ENCODE results near the gene OPN1LW.
"Not testable (repeated sequence)": the region's sequence is repeated elsewhere in the genome, so short reads cannot be mapped to it uniquely, and the experiment has no call there.

OPN1LW gene

DNA sequence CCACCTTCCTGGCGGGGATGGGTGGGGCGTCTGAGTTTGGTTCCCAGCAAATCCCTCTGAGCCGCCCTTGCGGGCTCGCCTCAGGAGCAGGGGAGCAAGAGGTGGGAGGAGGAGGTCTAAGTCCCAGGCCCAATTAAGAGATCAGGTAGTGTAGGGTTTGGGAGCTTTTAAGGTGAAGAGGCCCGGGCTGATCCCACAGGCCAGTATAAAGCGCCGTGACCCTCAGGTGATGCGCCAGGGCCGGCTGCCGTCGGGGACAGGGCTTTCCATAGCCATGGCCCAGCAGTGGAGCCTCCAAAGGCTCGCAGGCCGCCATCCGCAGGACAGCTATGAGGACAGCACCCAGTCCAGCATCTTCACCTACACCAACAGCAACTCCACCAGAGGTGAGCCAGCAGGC lies at the start of gene OPN1LW:
OPN1LW (plus strand) TSS at position 234 of the 400 bp plus-strand sequence; CDS start at position 275, 41 bp downstream.
- not testable (repeated sequence) for DNase-seq (ENCODE audit: low read depth in 2 of 2)

DNA sequence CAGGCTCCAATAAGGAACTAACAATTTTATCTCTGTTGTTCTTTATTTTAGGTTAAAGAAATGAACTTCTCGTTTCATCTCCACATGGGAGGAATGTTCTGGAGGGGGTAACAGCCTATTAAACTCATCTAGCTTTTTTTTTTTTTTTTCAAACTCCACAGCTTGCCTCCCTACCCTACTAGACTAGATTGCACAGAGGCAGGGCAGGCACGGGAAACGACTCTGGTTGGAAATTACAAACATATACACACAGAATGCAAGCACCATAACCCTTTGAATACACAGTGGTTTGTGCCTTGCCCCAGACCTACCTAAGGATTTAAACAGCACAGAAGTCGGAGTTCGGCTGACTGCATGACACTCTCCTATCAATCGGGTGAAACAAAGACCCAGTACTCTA lies 49.2 kb upstream of the OPN1LW start:
- DNase-seq (ENCODE audit: low read depth in 2 of 2): no peak

DNA sequence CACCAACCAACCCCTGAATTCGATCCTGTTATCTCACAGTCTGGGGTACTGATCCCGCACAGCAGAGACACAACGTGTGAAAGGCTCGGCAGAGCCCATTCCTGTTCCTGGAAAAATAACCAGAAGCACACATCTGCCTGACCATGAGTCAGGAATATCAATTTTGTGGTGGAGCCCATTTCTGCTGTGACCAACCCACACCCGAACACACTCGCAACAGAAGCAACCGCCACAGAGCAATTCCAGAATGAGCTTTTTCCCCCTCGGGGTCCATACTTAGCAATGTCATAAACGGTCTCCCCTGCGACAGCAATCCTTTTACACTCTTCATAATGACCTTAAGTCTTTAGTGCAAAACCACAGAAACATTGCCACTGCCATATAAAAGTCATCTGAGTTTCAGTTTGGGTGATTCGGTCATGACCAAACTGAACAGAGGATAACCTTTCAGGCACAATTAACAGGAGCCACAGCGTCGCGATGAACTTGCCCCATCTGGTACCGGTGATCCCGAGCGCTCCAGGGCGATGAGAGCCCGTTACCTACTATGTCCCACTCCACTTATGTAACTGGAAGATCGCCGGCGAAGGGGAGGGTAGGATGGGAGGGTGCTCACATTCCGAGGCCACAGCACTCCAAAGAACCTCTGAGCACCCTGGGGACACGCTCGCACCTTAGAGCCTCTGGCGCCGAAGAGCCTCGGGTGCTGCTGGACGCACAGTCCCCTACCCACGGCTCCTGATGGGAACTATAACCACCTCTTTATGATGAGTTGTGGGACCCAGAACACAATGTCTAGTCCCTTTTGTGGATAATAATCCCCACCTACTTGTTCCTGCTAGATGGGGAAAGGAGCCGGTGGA lies 47.7 kb upstream of the OPN1LW start:
- DNase-seq (ENCODE audit: low read depth in 2 of 2): no peak

DNA sequence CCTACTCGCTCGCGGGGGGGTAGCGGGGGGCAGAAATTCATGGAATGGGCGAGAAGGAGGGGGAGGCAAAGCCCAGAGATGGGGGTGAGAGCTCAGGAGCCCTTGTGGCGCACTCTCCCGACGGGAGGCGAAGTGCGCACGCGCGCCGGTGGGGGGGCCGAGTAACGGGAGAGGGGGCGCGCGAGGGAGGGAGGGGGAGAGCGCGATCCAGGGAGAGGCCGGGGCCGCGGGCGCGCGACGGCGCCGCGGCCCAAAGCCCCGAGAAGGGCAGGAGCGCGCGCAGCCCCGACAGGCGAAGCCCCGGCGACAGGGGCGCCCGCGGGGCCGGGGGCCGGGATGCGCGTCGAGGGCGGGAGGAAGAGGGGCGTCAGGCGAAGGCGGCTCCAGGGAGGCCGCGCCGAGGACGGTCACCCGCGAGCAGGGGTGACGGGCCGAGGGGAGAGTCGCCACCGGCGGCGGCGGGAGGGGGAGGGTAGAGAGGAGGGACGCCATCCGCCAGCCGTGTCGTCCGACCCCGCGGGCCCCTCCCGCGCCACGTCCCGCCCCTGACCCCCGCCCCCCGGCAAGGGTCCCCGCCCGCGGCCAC lies 46.9 kb upstream of the OPN1LW start:
- DNase-seq (ENCODE audit: low read depth in 2 of 2): peak; percentile 42 to 45

DNA sequence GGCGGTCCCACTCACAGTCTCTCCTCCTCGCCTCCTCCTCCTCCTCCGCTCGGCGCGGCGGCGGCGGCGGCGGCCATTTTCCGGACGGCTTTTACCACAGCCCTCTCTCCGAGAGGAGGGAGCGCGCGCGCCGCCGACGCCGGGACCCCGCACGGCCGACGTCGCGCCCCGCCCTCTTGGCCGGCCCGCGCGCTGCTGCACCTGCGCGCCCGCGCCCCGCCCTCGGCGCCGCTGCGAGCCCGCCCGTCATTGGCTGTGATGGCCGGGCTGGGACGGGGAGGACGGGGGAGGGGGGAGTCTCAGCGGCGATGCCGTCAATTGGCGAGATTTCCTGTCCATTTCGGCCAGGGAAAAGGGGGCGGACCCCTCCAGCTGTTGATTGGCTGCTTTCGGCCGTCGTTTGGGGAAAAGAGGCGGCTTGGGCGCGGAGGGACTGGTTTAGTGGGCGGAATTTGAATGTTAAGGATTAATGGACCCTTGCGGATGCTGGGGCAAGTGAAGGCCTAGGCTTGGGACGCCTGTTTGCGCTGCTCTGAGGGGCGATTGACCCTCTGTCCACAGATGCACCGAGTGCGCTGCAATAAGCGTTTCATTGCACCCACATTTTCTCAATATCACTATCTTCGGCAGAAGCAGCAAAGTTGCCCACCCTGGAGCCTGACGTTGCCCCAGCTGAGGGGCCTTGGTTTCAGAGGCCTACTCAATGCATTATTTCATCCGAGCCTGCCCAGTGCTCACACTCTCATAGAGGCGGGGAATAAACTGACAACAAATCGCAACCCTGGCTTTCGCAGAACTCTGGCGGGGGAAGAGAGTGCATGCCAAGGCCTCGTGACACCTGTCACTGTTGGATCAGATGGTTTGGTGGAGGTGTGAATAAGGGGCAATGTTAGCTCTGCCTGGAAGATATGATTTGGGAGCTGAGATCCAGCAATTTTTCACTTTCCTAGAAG lies 46.2 kb upstream of the OPN1LW start, which contains the start of gene MECP2:
MECP2 (minus strand) TSS at position 129 of the 953 bp plus-strand sequence.
- peak; percentile 69 to 72 for DNase-seq (ENCODE audit: low read depth in 2 of 2)

DNA sequence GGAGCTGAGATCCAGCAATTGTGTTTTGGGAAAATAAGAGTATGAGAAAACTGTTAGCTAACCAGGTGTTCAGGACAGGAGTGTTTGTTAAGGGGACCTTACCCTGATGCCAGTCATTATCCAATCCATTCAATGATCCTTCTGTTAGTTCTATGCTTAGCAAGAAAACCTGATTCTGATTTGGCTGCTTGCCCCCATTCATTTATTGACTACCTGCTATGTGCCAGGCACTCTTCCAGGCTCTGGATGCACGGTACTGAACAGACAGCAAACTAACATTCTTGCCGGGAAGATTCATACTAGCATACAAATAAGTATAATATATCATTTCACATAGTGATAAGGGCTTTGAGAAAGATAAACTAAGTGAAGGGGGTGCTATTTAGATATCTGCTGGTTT lies 45.5 kb upstream of the OPN1LW start:
- no peak for DNase-seq (ENCODE audit: low read depth in 2 of 2)

DNA sequence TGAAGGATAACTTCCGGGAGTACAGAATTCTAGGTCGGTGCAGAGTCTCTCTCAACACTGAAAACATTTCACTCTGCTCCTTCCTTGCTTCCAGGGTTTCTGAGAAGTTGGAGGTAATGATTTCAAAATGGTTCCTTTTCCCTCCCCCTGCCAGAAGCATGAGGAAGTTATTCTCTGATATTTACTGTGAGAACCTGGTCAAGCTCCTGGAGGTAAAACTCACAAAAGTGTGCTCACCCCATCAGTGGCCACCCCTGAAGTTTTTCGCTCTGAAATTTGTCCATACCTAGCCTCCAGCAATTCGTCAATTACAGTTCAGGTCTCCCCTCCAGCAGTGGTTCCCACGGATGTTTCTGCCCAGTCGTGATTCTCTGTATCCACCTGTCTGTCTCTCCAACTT lies 30.3 kb upstream of the OPN1LW start:
- DNase-seq (ENCODE audit: low read depth in 2 of 2): no peak

DNA sequence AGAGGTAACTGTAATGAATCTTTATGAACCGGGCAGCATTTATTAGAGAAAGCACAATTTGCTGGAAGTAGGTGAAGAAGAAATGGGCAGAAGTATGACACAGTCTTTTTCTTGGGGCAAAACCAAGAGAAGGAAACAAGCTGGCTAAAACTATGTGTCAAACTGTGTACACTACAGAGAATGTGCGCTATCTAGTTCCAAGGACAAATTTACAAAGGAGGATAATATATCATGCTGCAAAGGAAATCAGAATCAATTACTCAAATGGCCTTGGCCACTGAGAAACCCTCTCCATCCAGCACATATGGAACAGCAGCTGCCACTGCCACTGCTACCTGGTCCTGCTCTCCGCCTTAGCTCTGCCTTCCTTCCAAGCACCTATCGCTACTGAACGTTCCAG lies 29.4 kb upstream of the OPN1LW start:
- DNase-seq (ENCODE audit: low read depth in 2 of 2): no peak

DNA sequence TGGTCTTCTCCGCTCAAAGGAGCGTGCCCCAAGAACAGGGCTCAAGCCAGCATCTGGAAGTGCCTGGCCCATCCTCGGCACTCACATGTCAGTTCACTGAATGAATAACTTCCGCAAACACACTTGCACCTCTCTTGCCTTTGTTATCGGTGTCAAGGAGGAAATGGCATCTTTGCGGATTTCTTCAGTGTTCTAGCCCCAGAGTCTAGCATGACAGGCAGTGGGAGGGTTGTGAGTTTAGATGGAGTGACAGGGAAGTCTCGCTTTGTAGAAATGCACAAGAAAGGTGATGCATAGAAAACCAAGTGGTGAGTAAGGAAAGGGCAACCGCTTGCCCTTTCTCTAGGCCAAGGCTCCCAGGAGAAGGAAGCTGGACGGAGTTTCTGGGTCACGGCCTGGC lies 29.0 kb upstream of the OPN1LW start:
- DNase-seq (ENCODE audit: low read depth in 2 of 2): no peak

DNA sequence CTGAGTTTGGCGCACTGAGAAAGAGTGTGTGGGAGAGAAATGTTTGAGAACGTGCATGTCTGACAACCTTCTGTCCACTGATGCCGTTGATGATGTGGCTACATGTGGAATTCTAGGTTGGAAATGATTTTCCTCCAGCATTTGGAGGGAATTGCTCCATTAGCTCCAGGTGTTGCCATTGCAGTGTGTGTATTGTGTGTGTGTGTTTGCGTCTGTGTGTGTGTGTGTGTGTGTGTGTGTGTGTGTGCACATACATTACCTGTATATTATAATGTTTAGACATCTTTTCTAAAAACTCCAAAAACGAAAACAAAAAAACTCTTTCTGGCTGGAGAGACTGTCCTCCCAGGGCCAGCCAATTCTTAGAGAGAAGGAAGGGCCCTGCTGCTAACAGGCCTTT lies 28.3 kb upstream of the OPN1LW start:
- no peak for DNase-seq (ENCODE audit: low read depth in 2 of 2)

DNA sequence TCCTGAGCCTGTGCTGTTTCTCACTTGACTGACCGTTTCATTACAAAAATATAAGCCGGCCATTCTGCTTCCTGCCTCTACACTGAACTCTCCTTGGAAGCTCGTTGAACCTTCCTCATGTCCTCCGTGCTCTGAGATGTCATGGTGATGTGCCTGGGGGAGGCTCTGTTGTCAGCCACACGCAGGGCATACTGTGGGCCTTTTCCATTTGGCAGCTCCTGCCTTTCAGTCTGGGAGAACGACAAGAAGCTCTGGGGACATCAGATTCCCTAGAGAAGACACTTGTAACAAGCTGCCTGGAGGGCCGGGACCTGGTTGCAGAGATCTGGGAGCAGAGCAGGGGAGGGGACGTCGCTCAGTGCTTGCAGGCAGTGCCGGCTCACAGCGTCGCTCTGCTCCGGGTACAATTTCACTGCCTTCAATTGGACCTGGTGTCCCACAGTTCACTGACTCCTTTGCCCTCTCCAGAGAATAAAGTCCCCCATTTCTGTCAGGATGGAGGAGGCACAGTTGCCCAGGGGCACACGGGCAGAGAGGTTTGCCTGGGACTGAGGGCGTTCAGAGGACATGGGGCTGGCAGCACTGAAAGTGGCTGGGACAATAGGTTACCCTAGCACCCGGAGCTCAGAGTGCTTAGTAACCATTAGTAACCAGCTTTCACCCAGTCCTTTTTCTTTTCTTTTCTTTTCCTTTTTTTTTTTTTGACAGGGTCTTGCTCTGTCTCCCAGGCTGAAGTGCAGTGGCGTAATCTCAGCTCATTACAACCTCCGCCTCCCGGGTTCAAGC lies 27.4 kb upstream of the OPN1LW start:
- DNase-seq (ENCODE audit: low read depth in 2 of 2): no peak

DNA sequence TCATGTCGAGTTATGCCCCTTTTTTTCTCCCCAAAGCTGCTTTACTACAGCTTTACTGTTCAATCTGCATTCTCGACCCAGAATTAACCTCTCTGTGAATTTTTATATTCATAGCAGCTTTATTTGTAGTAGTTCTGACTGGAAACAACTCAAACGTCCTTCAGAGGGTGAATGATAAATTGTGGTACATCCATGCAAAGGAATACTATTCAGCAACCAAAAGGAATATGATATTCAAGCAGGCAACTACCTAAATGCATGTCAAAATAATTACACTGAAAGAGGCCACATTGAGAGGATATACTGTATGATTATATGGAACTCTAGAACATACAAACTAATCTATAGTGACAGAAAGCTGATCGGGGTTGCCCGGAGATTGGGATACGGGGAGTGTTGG lies 26.5 kb upstream of the OPN1LW start:
- no peak for DNase-seq (ENCODE audit: low read depth in 2 of 2)

DNA sequence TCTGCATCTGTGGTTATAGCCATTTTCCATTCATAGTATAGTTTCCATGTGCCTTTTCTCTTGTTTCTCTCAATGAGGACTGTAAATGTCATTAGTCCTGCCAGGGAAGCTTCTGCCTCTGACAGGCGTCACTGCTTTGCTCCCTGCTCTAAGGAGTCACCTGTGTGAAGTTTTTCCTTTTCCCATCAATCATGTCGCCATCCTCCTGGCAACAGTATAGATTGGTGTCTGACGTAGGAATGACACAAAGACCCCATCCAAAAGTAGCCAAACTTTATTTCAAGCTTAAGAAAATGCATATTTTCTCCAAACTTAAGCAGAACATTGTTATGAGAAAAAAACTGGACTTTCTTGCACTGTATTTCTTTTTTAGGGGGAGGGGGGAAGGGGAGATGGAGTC lies 23.5 kb upstream of the OPN1LW start:
- DNase-seq (ENCODE audit: low read depth in 2 of 2): no peak

DNA sequence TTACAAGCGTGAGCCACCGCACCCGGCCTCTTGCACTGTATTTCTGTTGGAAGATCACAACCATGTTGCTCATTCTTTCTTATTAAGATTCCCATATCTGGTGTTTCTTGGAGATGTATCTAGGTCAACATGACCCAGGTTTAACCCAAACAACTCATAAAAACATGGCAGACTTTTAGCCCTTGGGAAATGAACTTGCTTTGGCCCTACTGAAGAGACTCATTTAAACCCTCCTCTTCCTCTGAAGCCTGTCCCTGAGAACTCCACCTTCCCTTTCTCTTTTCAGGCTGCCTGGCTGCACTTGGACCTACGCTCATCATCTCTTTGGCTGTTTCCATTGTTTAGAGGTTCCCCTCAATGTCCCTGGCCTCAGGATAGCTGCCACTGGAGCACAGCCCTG lies 22.8 kb upstream of the OPN1LW start:
- no peak for DNase-seq (ENCODE audit: low read depth in 2 of 2)

DNA sequence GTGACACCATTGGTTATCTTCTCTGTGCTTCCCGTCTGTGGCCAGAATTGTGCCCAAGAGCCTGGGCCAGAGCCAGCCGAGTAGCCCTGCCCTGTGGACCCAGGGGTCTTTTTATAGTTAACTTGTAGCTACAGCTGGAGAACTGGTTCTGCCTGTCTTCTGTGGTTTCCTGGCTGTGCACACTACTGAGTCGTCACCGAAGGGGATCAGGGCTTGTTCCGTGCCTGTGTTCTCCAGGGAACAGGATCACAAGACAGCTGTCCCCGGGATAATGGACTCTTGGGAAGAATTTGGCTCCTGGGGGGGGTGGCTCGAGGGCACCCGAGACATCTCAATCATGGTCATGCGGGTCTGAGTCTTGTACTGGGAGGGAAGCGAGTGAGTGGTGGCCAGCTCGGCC lies 22.1 kb upstream of the OPN1LW start:
- no peak for DNase-seq (ENCODE audit: low read depth in 2 of 2)

DNA sequence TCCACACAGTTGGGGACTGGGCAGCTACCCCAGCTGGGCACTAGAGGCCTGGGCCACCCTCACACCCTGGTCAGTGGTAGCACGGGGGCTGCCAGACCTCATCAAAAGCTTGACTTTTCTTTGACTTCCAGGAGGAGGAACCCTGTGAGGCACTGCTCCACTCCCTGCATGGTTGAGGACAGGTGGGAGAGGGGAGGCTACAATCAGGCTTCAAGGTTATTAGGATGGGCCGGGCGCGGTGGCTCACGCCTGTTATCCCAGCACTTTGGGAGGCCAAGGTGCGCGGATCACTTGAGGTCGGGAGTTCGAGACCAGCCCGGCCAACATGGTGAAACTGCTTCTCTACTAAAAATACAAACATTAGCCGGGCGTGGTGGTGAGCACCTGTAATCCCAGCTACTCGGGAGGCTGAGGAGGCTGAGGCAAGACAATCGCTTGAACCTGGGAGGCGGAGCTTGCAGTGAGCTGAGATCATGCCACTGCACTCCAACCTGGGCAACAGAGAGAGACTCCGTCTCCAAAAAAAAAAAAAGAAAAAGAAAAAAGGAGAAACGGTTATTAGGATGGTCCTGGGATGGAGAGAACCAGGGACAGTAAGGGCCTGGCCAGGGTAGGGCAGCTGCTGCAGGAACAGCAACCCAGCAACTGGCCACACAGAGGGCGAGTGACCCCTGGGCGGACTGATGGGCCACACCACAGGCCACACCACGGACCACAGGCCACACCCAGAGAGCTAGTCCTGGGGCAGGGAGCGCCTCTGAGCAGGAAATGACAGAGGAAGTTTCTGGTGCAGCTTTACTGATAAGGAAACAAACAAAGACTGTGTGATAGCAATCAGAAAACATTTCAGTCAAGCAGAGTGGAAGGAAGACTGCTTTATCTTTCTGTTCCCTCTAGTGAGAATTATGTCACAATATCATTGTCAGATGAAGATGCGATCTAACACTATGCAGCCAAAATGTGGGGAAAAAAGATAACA lies 20.5 kb upstream of the OPN1LW start:
- DNase-seq (ENCODE audit: low read depth in 2 of 2): no peak

DNA sequence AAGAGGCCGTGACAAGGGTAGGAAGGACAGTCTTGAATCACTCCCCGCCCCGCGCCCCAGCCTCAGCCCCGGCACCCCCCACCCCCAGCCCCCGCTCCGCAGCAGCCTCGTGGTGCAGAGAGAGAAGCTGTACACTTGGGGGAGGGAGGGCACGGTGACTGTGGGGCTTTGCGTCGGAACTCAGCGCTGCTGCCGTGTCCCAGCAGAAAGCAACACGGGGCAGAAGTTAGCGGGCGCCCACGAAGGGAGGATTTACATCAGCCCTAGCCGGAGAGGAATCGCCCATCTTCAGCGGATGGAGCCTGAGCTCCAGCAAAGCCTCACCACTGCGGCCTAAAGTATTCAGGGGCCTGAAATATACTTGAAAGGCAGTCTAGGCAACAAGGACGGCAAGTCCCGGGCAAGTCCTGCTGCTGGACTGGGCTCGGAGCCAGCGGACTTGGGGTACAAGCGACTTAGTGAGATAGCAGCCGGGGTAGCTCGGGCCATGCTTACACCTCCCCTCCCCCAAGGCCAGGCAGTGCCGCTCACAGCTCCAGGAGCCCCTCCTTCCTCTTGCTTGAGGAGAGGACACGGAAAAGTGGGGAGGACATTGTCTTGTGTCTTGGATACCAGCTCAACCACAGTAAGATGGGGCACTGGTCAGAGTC lies 18.5 kb upstream of the OPN1LW start:
- DNase-seq (ENCODE audit: low read depth in 2 of 2): no peak

DNA sequence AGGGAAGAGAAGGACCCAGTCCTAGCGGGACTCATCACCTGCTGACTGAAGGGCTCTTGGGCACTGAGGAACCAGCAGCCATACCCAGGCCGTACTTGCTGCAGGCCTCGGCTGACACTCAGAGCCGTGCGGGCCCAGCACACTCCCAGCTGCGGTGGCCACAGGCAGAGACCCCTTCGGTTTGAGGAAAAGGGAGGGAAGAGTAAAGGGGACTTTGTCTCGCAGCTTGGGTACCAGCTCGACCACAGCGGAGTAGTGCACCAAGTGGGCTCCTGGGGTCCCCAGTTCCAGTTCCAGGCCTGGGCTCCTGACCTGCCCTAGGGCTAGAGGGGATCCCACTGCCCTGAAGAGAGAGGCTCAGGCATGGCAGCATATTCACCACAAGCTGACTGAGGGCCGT lies 17.9 kb upstream of the OPN1LW start:
- DNase-seq (ENCODE audit: low read depth in 2 of 2): no peak

DNA sequence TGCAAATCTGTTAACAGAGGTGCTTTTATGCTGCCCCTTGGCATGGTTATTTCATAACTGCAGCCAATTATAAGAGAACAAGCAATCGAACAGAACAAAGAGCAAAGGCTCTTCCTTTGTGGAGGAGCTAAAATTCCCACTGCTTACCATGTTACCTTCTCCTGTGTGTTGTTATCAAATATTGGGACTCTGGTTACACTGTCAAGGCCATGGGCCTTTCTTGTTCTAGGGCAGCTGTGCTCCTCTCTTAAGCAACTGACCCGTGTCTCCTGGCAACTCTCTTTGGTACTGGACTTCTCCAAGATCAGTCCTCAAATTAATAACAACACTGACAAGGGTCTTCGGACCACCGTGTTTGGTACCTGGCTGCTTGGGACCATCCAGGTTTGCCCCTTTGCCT lies 12.1 kb upstream of the OPN1LW start:
- DNase-seq (ENCODE audit: low read depth in 2 of 2): no peak

DNA sequence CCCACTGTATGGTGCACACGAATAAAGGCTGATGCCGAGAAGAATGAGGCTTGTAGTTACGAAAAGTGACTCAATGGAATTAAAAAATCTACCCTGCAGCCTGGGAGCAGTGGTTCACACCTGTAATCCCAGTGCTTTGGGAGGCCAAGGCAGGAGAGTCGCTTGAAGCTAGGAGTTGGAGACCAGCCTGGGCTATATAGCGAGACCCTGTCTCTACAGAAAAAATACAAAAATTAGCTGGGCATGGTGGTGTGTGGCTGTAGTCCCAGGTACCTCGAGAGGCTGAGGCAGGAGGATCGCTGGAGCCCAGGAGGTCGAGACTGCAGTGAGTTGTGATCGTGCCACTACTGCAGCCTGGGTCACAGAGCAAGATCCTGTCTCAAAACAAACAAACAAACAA lies 11.7 kb upstream of the OPN1LW start:
- DNase-seq (ENCODE audit: low read depth in 2 of 2): no peak

Data from activated CD8-positive, alpha-beta memory T cell treated with anti-CD3 and anti-CD28 coated beads for 4 hours (primary cell).